GM23248 (cell line): Measurements from ENCODE around the gene TMEM80.

Experiments
- EZH2 ChIP-seq: fragments of 200-600 bp; sonication (generic); IDR thresholded peaks from 2 replicates; pipeline ENCODE4 v1.6.1; 2018; ENCODE audit warnings: antibody characterized with exemption, mild to moderate bottlenecking; ENCODE audit not compliant: insufficient read depth, poor library complexity, severe bottlenecking
- EZH2phosphoT487 ChIP-seq: fragments of 200-600 bp; sonication (generic); IDR thresholded peaks from 2 replicates; pipeline ENCODE4 v1.6.1; 2018; ENCODE audit warnings: antibody characterized with exemption, moderate library complexity, mild to moderate bottlenecking, low read depth; ENCODE audit not compliant: insufficient read depth

GRCh38 chr11:748007-748359 is 52.4 kb downstream of the TMEM80 start:
- TF ChIP-seq EZH2phosphoT487 (no peak), EZH2 (no peak)
